ENCODE data around the gene TVP23C.
"Not testable (repeated sequence)": the region's sequence is repeated elsewhere in the genome, so short reads cannot be mapped to it uniquely, and the experiment has no call there.

DNA sequence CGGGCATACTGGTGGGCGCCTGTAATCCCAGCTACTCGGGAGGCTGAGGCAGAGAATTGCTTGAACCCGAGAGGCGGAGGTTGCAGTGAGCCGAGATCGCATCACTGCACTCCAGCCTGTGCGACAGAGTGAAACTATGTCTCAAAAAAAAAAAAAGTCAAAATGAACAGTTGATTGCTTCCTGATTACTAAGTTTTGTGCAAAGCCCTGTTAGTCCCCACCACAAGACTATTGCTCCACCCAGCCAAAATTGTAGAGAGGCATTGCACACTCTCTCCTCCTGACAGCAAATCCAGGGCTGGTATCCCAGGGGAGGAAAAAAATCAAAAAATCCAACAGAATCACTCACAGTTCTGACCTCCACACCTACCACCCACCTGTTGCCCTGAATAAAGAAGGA lies 29.7 kb upstream of the TVP23C start:
- TF ChIP-seq, protein P1, sequence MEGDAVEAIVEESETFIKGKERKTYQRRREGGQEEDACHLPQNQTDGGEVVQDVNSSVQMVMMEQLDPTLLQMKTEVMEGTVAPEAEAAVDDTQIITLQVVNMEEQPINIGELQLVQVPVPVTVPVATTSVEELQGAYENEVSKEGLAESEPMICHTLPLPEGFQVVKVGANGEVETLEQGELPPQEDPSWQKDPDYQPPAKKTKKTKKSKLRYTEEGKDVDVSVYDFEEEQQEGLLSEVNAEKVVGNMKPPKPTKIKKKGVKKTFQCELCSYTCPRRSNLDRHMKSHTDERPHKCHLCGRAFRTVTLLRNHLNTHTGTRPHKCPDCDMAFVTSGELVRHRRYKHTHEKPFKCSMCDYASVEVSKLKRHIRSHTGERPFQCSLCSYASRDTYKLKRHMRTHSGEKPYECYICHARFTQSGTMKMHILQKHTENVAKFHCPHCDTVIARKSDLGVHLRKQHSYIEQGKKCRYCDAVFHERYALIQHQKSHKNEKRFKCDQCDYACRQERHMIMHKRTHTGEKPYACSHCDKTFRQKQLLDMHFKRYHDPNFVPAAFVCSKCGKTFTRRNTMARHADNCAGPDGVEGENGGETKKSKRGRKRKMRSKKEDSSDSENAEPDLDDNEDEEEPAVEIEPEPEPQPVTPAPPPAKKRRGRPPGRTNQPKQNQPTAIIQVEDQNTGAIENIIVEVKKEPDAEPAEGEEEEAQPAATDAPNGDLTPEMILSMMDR (IDR thresholded peaks at IDR 0.05), result not testable (repeated sequence)
- TF ChIP-seq POLR2A (IDR thresholded peaks at IDR 0.05), result not testable (repeated sequence)
